GM12892 (cell line): Measurements from ENCODE around the gene OR51B6.
A peak's percentile ranks its signal among the peaks of the same experiment; 100 is the strongest.

Experiments used
- DNase-seq: peaks from one replicate; pipeline ENCODE4 v3.0.0; 2011; ENCODE audit not compliant: insufficient read length
- FAIRE-seq: peaks from 2 replicates; lab custom pipeline; 2011; peaks lifted over from hg19 to GRCh38; lab: Jason Lieb, UNC
- POLR2A ChIP-seq: IDR thresholded peaks from 2 replicates; pipeline ENCODE4 v1.6.1; 2011; ENCODE audit warnings: low read depth, low read length, control low read depth
- POLR2AphosphoS5 ChIP-seq: IDR thresholded peaks from 2 replicates; pipeline ENCODE4 v1.6.1; 2011; ENCODE audit warnings: low read depth, low read length, control low read depth
- TAF1 ChIP-seq: IDR thresholded peaks from 2 replicates; pipeline ENCODE4 v1.6.1; 2011; ENCODE audit warnings: low read depth, mild to moderate bottlenecking, control low read depth, low read length, borderline replicate concordance

The OR51B6 gene

GRCh38 chr11:5368502-5369043 lies 17.3 kb downstream of the OR51B6 start:
- FAIRE-seq (no peak), DNase-seq (no peak)
- TF ChIP-seq POLR2A, result no peak
- TF ChIP-seq POLR2AphosphoS5, result no peak
- TF ChIP-seq TAF1, result no peak

- FAIRE-seq, result no peak
- TF ChIP-seq POLR2AphosphoS5 (no peak), POLR2A (no peak), TAF1 (no peak)
- no peak for DNase-seq
Observed at GRCh38 chr11:5369789-5370188, 18.5 kb downstream of the OR51B6 start.

GRCh38 chr11:5380740-5381342 lies 29.5 kb downstream of the OR51B6 start:
- peak; percentile 92 for FAIRE-seq
- TF ChIP-seq POLR2A (no peak), POLR2AphosphoS5 (no peak), TAF1 (no peak)
- DNase-seq, result no peak

- no peak for TF ChIP-seq POLR2A
- no peak for TF ChIP-seq POLR2AphosphoS5
- no peak for TF ChIP-seq TAF1
- no peak for FAIRE-seq
- DNase-seq, result no peak
Observed at GRCh38 chr11:5383576-5383975, 32.3 kb downstream of the OR51B6 start, which contains the start of gene OR51M1. TSS of gene OR51M1 (plus strand) at chr11:5383812. CDS start at chr11:5389399, 5,587 bp downstream.

GRCh38 chr11:5384335-5384734 lies 33.0 kb downstream of the OR51B6 start:
- DNase-seq (no peak), FAIRE-seq (no peak)
- TF ChIP-seq POLR2AphosphoS5 (no peak), TAF1 (no peak), POLR2A (no peak)

- no peak for TF ChIP-seq POLR2AphosphoS5
- no peak for TF ChIP-seq TAF1
- no peak for TF ChIP-seq POLR2A
- DNase-seq (no peak), FAIRE-seq (no peak)
Observed at GRCh38 chr11:5390210-5390609, 38.9 kb downstream of the OR51B6 start.

- no peak for DNase-seq
- TF ChIP-seq TAF1 (no peak), POLR2AphosphoS5 (no peak), POLR2A (no peak)
- FAIRE-seq, result peak; percentile 21
Observed at GRCh38 chr11:5394091-5394490, 42.8 kb downstream of the OR51B6 start.

GRCh38 chr11:5398936-5399335 lies 47.6 kb downstream of the OR51B6 start:
- DNase-seq, result no peak
- FAIRE-seq, result no peak
- TF ChIP-seq TAF1, result no peak
- TF ChIP-seq POLR2A, result no peak
- TF ChIP-seq POLR2AphosphoS5, result no peak
